GM21737 (cell line): Measurements from ENCODE around the gene UPK2.

ENCODE experiments used
- ATAC-seq: cut with Tn5 transposase; IDR thresholded peaks from one replicate; pipeline ENCODE4 v1.9.1; 2021; ENCODE audit warnings: mild to moderate bottlenecking, moderate library complexity; ENCODE audit not compliant: unreplicated experiment

Gene UPK2

DNA sequence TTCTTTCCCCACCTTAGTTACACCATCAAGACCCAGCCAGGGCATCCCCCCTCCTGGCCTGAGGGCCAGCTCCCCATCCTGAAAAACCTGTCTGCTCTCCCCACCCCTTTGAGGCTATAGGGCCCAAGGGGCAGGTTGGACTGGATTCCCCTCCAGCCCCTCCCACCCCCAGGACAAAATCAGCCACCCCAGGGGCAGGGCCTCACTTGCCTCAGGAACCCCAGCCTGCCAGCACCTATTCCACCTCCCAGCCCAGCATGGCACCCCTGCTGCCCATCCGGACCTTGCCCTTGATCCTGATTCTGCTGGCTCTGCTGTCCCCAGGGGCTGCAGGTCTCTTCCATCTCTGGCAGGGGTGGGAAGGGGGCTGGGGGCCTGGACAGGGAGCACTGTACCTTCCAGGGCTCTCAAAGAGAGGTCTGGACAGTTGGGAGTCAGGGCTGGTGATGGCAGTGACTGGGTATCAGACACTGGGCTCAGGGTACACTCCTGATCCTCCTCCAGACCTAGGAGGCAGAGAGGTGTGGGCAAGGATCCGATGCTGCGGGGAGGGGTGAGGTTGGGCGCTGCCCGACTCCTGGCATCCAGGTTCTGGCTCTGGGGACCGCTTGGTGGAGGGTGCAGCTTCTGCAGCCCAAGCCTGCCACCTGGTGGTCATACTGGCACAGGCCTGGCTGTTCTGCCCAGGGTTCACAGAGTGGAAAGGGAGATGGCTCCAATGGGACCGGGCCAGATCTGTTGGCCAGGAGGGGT, at the start of gene UPK2:
Gene UPK2 (plus strand): TSS at position 205 of the 753 bp plus-strand sequence. CDS start 53 bp downstream, at position 258.
- peak; percentile 69 for ATAC-seq

DNA sequence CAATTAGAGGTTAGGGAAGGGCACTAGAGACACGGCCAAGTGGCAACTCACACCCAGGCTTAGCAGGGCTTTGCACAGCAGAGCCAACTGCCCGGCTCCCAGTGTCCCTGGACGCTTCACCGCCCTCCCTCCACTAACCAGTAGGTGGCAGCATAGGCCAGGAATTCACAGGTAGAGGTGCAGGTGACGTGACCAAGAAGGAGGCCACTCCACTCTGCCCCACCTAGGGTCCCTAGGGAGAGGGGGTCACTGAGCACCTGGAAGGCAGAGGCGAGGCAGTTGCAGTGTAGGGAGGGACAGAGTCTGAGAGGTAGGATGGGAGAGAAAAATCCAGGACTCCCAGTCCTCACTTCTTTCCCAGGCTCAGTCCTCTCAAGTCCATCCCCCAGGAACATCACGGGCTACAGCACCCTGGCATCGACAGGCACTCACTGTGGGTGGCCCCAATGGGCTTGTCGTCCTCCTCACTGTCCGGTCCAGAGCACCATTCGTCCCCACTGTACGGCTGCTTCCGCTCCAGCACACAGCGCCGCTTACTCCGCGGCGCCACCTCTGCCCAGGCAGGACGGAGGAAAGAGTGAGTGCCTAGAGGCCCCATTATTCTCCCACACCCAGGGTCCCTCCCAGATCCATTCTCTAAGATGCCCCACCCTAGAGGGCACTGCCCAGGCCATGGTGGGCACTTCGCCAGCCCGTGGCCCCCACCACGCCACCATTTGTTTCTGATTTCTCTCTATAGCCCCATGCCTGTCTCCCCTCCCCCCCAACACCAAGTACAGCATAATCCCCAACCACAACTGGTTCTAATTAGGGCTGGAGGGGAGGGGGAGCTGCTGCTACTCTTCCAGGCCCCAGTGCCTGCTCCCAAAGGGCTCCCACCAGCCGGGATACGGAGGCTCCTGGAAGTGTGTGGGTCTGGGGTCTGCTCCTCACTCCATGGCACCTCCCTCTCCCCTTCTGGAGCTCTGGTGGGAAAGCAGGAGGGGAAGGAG, 48.8 kb upstream of the UPK2 start:
- ATAC-seq: peak; percentile 52

DNA sequence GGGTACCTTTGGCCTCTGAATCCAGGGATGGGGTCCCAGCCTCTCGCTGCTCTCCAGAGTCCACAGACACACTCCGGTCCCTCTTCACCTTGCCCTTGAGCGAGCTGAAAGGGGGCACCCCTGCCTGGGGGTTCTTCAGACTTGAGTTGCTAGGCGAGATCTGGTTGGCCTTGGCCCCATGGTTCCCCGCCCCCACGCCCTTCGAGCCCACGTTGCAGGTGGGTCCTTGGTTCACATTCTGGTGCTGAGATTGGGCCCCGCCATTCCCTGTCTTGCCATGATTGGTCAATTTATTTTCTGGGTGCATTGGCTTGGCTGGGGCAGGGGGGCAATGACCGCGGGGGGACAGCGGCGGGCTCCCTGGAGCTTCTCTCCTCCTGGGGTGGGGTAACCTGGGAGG, 47.8 kb upstream of the UPK2 start:
- ATAC-seq: no peak

DNA sequence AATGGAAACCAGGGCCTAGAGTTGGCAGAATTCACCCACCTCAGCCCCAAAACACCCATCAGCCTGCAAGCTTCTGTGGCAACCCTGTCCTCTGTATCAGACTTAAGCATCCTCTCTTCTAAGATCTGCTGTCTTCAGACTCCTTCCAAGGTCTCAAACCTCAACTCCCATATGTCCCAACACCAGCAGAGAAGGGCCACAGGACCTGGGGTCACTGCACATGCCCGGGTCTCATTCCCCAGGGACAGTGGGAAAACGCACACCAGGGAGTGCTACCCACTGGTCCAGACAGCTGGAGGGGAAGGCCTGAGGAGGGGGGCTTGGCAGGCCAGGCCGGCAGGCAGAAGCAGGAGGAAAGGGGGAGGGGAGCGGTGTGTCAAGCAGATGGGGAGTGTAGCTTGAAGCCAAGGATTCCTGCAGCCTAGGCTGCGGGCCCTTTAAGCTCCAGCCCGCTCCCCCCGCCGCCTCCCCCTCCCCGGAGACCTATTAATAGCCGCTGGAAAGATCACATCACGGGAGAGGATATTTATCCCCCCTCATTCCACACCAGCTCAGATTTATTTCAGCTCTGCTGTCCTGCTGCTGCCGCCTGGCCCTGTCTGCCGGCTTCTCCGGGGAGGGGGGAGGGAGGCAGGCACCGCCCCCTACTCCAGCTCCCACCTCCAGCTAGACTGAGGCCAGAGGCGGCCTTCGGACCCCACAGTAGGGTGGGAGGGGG, 47.0 kb upstream of the UPK2 start:
- ATAC-seq: no peak

DNA sequence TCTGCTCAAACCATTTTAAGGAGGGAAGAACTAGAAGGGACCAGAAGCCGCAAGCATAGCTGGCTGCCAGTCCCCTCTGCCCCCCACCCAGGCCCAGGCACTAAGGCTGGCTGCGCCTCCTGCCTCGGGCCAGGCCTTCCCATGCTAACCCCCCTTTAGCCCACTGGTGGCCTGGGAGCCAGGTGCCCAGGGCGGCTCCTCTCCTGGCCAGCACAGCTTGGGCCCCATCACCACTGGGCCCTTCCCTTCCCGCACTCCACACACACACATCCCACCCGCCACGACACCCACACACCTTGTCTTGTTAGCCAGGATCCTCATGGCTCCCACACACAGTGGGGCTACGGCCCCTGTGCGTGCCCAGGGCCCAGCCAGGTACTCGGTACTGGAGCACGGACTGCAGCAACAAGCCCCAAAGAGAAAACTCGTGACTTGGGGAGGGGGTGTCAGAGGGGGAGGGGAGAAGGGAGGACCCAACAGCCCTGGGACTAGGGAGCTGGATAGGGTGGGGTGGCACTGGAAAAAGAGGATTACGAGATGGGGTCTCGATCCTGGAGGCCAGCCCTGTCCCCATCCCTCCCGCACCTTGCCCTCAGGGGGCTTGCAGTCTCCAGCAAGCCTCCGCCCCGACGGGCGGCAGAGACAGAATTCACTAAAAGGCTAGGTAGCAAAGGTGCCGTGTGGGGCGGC, 46.3 kb upstream of the UPK2 start:
- ATAC-seq: no peak

DNA sequence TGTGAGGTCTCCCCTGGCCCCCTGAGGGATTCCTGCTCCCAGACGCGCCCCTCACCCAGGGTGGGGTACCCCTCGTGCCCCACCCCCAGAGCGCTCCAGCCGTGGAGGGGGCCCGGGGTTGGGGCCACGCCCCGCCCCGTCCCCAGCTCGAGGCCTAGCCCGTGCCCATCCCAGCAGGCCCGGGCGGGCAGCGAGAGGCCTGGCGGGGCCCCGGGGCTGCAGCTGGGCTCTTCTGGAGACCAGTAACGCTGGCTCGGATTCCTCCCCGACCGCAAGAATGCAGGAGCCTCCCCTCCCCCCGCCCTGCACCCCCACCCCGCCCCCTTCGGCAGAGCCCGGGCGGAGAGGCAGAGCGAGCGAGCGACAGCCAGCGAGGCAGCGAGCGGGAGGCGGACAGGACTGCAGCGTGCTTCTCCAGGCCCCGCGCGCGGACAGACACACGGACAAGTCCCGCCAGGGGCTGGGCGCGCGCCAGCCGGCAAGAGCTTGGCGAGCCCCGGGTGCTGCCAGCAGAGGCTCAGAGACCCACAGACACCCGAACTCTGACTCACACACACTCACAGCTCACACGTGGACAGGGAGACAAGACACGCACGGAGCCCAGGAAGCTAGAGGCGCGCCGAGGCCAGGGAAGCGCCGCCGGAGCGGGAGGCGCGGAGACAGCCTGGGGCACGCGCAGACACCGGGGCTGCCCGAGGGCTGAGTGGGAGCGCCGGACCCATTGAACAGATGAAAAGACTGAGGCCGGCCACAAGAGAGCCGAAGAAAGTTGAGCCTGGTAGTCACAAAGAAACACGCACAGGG, 45.6 kb upstream of the UPK2 start:
- no peak for ATAC-seq

DNA sequence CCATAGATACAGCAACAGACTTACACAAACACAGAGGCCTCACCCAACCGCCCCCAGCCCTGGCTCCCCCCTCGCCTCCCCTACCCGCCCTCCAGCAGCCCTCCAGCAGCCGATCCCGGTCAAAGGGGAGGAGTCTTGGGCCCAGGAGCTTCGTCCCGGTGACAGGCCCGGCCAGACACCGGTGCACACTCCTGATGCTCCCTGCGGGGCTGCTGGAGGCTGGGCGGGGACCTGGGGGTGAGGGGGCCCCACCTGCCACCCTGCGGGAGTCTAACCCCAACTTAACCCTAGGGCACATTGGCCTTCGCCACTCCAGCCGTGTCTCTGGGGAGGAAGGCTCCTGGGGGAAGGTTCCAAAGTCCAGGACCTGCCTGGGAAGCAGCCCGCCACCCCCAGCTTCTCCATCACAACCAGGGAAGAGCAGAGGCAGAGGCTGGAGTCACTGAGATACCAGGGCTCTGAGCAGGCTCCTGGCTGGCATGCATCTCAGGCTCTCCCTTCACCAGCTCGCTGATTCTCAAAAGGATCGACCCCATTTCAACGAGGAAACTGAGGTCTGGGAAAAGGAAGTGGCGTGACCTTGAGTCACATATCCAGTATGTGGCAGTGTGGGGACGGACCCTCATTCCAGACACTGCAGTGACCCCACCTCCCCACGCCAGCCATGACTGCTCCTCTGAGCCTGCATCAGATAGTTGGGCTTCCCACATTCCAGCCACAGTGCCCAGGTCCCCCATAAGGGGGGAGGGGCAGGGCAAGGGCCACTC, 44.8 kb upstream of the UPK2 start:
- ATAC-seq: no peak

DNA sequence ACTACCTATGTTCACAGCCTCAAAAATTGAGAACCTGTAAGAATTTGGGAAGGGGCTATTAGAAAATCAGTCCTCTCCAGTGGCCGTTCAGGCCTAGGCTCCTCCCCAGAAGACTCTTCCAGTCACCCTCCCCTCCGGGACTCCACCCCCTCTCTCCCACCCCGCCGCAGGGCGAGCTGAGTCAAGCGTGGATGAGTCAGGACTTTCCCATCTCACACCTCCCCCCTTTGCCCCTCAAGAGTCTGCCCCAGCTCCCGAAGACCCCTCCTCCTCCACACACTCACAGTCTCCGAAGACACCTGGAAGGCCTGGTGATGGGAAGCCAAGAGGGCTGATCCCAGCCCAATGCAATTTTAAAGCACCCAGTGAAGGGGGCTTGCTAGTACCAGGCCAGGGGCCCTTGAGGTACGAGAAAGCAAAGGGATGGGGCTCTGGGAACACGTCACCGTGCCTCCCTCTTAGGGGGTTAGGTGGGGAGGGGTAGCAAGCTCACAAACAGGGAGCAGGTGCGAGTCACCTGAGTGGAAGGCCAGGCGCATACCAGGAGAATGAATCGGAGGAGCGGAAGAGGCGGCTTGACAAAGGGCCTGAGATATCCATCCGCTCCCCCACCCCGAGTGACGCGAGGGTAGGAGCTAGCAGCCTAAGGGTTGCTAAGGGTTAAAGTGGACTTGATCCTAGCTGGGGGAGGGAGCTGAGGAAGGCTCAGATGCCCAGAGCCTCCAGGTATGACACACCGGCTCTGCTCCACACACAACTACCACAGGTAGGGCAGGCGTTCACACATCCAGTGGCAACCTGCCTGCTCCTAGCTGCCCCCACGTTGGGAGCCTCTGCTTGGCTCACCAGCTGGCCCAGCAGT, 44.0 kb upstream of the UPK2 start:
- ATAC-seq: no peak

DNA sequence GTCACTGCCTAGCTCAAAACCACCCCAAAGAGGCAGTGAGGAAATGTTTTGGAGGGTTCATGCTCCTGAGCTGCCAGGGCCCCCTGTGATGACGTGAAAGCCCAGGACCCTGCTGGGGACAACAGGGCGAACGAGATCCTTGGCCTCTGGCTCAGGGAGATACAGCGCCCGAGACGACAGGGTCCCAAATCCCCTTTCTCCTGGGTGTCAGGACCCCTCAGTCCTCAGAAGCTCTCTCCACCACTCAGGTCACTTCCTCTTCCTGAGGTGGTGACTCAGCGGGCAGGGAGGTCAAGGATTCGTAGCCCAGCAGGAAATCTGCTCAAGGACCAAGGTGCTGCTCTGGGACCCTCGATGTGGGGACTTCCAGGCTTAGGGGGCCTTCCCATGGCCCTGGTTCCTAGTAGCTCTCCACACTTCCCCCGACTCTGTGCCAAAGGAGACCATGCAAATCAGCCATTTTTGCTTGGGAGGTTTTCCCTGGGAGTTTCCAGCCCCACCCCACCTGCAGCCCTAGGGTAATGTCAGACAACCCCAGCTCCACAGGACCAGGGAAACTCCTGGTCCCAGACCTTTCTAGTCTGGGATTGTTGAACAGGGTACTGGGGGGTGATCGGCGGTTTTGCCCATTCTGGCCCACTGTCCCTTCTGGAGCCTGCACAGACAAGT, 43.2 kb upstream of the UPK2 start:
- no peak for ATAC-seq

DNA sequence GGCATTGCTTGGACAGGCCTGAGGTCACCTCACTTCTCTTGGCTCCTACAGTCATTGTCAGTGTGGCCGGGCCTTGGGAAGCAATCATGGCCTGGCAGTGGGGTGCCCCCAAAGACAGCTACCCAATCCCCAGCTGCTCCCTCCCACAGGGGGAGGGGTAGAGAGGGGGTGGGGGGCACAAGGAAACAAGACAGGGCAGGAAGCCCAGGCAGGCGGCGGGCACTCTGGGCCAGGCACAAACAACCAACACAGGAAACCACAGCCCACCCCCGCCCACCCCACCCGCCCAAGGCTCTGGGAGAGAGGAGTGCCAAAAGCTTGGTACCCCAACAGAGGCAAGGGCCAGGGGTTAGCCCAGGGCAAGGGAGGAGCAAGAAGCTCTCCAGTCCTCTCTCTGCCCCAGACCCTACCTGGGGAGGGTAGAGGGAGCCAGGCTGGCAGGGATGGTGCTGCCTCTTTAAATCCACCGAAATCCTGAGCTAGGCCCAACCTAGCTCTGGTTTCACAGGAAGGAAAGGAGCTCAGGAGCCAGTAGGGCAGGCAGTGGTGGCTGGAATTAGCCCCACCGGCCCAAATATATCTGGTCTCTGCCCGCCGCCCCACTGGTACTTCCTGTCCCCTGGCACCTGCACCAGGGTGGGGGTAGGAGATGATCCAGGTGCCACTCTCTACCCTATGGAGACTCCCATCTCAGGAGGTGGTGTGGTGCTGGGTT, 42.5 kb upstream of the UPK2 start:
- ATAC-seq: no peak

DNA sequence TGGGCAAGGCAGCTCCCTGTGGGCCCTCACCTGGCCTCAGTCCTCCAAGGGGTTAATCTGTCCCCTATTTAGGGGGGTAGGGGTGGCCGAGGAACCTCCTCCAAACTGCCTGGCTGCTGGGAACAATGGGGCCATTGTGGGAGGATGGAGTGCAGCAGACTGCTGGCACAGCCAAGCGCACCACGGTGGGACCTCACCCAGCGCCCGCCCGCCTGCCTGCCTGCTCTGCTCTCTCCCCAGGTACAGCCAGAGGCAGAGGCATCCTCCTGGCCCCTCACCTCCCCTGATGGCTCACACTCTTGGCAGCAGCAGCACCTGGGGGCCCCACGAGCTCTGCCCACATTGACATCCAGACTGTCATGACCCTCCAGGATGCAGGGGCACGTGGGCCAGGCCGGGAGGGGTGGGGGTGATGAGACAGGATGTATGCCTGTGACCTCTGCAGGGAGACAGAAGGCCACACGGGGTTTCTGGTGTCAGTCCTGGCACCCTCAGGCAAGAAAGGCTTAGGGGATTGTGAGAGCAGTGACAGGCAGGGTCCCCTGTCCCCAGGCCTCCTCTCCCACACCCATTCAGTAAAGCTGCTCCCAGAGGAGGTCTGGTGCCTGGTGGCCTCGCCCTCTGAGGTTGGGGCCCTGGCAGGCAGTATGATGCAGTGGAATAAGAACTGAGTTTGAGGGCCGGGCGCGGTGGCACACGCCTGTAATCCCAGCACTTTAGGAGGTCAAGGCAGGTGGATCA, 41.8 kb upstream of the UPK2 start:
- no peak for ATAC-seq

DNA sequence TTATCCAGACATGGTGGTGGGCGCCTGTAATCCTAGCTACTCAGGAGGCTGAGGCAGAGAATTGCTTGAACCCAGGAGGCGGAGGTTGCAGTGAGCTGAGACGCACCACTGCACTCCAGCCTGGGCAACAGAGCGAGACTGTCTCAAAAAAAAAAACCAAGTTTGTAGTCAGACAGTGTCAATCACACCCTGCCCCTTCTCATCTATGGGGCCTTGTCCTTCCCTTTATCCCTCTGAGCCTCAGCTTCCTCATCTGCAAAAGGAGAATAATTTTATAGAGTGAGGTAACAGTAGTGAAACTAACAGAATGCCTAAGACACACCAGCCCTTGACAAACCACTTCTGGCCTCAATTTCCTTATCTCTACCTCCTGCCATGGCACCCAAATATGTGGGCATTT, 41.1 kb upstream of the UPK2 start:
- ATAC-seq: no peak

DNA sequence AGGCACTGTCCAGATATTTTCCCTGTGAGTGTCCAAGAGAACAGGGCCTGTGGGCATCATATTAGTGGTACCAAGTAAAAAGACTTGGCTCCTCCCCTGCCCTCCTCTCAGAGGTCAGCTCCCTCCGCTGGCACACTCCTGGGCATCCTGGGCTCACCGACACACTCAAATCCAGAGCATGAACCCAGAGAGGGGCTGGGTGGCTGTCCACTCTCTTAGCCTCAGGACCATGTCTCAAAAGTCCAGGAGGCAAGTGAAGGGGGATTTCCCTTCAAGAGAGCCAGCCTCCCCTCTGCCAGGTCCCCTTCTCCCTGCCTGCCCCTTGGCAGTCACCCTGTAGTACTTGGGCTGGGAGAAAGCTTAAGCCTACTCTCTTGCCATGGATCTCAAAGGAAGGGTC, 40.7 kb upstream of the UPK2 start:
- ATAC-seq: no peak

DNA sequence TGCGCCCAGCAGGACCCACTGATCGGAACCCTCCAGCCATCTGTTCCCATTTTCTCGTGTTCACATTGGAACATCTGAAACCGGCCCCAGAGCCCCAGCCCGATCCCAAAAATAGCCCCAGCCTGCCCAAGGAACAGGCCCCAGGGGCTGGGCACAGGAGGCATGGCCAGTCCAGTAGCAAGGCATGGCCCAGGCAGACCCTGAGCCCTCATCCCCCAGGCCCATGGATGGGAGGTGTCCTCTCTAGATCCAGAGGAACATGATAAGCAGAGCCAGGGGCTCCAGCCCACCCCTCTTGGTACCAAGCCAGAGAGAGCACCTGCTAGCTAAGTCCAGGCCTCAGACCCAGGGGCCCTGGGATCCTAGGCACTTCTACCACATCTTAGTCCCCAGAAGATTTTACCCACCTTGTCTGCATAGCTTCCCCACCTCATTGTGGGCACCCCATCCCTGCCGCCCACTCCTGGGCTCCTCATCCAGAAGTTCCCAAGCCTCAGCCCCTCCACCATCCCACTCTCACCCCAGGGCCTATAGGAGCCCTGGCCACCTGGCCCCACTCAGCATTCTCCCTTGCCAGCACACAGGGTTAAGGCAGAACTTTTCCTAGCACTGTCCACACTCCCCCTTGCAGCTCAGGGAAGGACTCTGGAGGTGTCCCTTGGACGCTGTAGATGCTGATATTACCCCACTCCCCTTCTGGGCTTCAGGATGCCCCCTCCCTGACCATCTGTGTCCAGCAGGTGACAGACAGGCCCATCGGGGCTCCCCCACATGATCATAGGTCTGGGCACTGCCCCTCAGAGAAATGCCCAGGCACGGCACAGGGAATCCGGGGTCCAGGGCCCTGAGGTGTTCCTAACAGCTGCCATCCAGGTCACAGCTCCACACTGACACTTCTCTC, 39.9 kb upstream of the UPK2 start:
- no peak for ATAC-seq

DNA sequence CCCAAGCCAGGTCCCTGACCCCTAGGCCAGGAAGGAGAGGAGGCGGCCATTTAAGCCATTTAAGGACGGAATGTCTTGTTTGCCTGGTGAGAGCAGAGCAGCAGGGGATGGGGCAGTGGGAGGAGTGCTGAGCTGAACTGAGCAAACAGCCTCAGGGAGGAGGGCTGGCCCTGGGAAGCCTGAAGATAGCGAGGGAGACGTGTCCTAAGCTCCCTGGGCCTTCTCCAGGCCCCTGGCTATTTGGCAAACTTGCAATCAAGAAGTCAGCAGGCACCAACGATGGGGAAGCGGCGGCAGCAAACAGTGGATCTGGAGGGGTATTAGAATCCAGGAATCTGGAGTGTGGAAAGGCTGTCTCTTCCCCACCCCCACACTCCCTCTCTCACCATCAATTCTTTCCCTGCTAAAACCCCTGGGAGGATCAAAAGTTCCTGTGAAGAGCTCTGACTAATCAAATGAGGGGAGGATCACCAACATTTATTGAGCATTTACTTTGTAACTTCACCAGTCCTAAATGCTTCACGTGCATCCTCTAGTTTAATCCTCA, 39.2 kb upstream of the UPK2 start:
- no peak for ATAC-seq
